Mucosa of descending colon (tissue), 3 donors: ENCODE data around the gene PIAS1. TPM values are rescaled to one million over a fixed set of nuclear protein-coding genes. Genes with fewer than 3 reads are reported as not detected.

Experiments
- ATAC-seq: fragments of 200-7000 bp; cut with Tn5 transposase; one replicate; pipeline ENCODE4 v1.9.1; 2020; ENCODE audit warnings: mild to moderate bottlenecking, moderate library complexity
- DNase-seq, 3 donors: peaks; one replicate each; pipeline ENCODE4 v3.0.0-alpha.2; 2020
- H3K36me3 ChIP-seq: fragments of 200-600 bp; one replicate; pipeline ENCODE4 v1.8.0; 2021; ENCODE audit warnings: low read depth, mild to moderate bottlenecking
- H3K4me1 ChIP-seq: fragments of 200-600 bp; one replicate; pipeline ENCODE4 v1.8.0; 2021; ENCODE audit warnings: low read depth, mild to moderate bottlenecking
- H3K4me3 ChIP-seq: fragments of 200-600 bp; one replicate; pipeline ENCODE4 v1.8.0; 2021; ENCODE audit warnings: mild to moderate bottlenecking
- H3K9me3 ChIP-seq: fragments of 200-600 bp; one replicate; pipeline ENCODE4 v1.8.0; 2021; ENCODE audit warnings: mild to moderate bottlenecking
- intact Hi-C, 2 donors: fragments of 100-400 bp; cut with DNase I in 1 of 2; cut with micrococcal nuclease in 1 of 2; formaldehyde crosslinking; loops; one replicate each; pipeline versions ENCODE4 v1.11.0 to v1.11.1; 2022; cut with DNase I, micrococcal nuclease
- total RNA-seq, 3 donors: library from RNA; stranded (reverse); fragmentation: NEBNext Ultra II Directional in 2 of 3; extraction: Animal tissue kit (Norgen Biotek cat#: 25700) in 2 of 3; gene quantifications; one replicate each; pipeline versions ENCODE4 v1.2.1 to v1.2.4, GENCODE V29; 2021 to 2023
- TF ChIP-seq, protein P1 (sequence below): fragments of 200-600 bp; IDR thresholded peaks from one replicate; pipeline ENCODE4 v1.8.0; 2022; ENCODE audit warnings: antibody characterized with exemption, mild to moderate bottlenecking
- donor health status: DM: no; HTN: no; CAD: no; lungs with moderate emphysema.
- donor health status: DM: no; HTN: no; CAD: no.
- donor health status: DM: no; HTN: yes; CAD: no.

PIAS1 gene
- total RNA-seq, 3 donors from 2014 or later: 35.4 to 59.3 (median 37.7) TPM

GRCh38 chr15:68208636-68209240, 154.6 kb downstream of the PIAS1 start:
- intact Hi-C loops: no loop called here
- DNase-seq (peak in 1 of 3 donors; percentile 21), ATAC-seq (no peak)
- Histone ChIP-seq H3K4me1 (peaks cover 13% of the 10 kb centered on the region), H3K4me3 (no peak overlapping the region), H3K36me3 (no peaks in the 10 kb centered on the region), H3K9me3 (no peaks in the 10 kb centered on the region)
- TF ChIP-seq, protein P1, sequence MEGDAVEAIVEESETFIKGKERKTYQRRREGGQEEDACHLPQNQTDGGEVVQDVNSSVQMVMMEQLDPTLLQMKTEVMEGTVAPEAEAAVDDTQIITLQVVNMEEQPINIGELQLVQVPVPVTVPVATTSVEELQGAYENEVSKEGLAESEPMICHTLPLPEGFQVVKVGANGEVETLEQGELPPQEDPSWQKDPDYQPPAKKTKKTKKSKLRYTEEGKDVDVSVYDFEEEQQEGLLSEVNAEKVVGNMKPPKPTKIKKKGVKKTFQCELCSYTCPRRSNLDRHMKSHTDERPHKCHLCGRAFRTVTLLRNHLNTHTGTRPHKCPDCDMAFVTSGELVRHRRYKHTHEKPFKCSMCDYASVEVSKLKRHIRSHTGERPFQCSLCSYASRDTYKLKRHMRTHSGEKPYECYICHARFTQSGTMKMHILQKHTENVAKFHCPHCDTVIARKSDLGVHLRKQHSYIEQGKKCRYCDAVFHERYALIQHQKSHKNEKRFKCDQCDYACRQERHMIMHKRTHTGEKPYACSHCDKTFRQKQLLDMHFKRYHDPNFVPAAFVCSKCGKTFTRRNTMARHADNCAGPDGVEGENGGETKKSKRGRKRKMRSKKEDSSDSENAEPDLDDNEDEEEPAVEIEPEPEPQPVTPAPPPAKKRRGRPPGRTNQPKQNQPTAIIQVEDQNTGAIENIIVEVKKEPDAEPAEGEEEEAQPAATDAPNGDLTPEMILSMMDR: no peak

DNA sequence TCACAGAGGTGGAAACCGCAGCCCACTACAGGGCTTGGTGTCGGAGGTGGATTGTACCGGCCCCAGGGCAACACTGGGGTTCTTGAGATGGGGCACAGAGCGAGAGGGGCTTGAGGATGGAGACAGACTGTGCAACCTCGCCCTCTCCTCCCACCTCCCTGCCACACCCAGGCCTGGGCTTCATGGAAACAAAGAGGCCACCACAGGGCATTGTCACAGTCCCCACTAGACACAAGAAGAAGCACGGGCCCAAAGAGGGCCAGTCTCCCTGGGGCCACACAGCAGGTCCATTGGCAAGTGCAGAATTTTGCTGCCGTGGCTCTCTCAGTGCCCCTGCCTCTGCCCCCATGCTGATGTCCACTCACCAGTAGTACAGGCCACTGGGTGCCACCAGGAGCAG, 155.2 kb downstream of the PIAS1 start:
- TF ChIP-seq, protein P1: no peak
- DNase-seq: peak in 1 of 3 donors; percentile 31
- no peak for ATAC-seq
- no peaks in the 10 kb centered on the region for H3K9me3 ChIP-seq
- H3K4me3 ChIP-seq: no peak overlapping the region
- no peaks in the 10 kb centered on the region for H3K36me3 ChIP-seq
- H3K4me1 ChIP-seq: peaks cover 13% of the 10 kb centered on the region
- intact Hi-C loops: no loop called here

GRCh38 chr15:68209735-68210408, 155.8 kb downstream of the PIAS1 start:
- TF ChIP-seq, protein P1: no peak
- DNase-seq (no peak), ATAC-seq (no peak)
- Histone ChIP-seq H3K4me3 (no peak overlapping the region), H3K36me3 (no peaks in the 10 kb centered on the region), H3K9me3 (no peaks in the 10 kb centered on the region), H3K4me1 (peaks cover 13% of the 10 kb centered on the region)
- intact Hi-C loops: no loop called here

GRCh38 chr15:68210409-68210756, 156.3 kb downstream of the PIAS1 start:
- DNase-seq (peak in 1 of 3 donors; percentile 27), ATAC-seq (no peak)
- H3K36me3 ChIP-seq: no peaks in the 10 kb centered on the region
- peaks cover 13% of the 10 kb centered on the region for H3K4me1 ChIP-seq
- H3K4me3 ChIP-seq: no peak overlapping the region
- no peaks in the 10 kb centered on the region for H3K9me3 ChIP-seq
- intact Hi-C loops: no loop called here
- TF ChIP-seq, protein P1: no peak

DNA sequence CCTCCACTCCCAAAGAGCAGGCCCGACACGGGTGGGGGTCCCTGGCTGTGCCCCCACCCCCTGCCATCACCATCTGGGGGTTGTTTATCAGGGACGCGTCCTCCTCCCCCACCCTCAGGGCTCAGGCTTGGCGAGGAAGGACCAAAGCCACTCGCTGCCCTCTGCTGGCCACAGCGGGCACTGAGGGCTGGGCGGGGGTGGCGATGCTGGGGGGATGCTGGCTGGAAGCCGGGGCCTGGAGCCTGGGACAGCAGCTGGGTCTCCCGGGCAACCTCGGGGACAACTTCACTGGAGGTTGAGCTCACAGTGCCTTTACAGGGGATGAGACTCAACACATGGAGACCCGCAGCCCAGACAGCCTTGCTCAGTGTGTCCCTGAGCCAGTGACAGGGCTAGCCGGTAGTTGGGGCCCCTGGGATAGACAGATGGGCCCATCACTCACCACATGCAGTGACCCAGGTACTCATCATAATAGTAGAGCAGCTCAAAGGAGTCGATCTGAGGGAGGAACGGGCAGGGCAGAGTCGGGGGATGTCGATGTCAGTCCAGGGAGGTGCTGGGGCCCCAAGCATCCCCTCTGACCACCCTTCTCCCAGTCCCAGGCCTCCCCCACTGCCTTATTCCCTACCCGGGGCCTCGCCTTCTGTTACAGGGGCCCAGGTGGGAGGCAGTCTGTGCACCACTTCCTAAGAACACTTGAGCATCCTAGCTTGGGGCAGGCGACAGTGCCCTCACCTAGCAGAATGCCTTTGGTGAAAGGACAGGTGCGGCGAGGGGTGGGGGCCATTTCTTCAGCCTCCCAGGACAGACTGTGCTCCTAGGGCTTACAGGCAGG, 156.9 kb downstream of the PIAS1 start:
- H3K36me3 ChIP-seq: no peaks in the 10 kb centered on the region
- intact Hi-C loops: no loop called here
- no peak overlapping the region for H3K4me3 ChIP-seq

More for the DNA sequence above, 156.9 kb downstream of the PIAS1 start:
- TF ChIP-seq, protein P1: peak; percentile 76
- H3K4me1 ChIP-seq: peaks cover 13% of the 10 kb centered on the region
- ATAC-seq (peak; percentile 53), DNase-seq (peak in 2 of 3 donors; percentile 75 to 81)
- no peaks in the 10 kb centered on the region for H3K9me3 ChIP-seq
